ENCODE data around the gene ATP2B2.

The ATP2B2 gene

DNA sequence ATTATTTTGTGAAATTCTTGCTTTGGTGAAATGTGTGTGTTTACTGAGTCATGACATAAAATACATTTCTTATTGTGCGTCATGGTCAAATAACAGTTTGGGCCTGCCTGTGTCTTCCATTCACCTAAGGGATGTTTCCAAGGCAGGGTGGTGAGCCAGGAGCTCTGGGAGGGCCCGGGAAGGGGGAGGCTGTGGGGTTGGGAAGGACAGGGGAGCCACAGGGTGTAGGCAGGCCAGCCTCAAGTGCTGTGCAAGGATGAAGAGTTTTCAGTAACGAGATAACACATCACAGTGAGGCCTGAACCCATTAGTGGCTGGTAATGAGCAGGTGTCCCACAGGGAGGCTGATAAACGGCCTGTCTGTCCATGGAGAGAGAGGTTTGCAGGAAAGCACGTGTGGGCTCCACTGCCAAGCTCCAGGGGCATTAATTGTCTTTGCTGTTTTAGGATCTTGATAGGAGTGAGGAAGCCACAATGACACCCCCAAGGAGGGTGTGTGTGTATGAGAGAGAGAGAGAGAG, 148.9 kb downstream of the ATP2B2 start:
- no peaks in the 10 kb centered on the region for H3K27me3 Mint-ChIP-seq
- peaks cover 53% of the 10 kb centered on the region for H3K4me1 Mint-ChIP-seq
- H3K9me3 Mint-ChIP-seq: no peaks in the 10 kb centered on the region
- no peak for DNase-seq (ENCODE audit: low spot score in 2 of 2)
- H3K36me3 Mint-ChIP-seq: no peaks in the 10 kb centered on the region
- no peak overlapping the region for H3K27ac Mint-ChIP-seq
- ATAC-seq (ENCODE audit: low read depth): no peak
- no peak overlapping the region for H3K4me3 Mint-ChIP-seq

- Mint-ChIP-seq H3K4me3 (no peak overlapping the region), H3K36me3 (no peaks in the 10 kb centered on the region), H3K27me3 (no peaks in the 10 kb centered on the region), H3K27ac (peak overlapping the region; percentile 55), H3K9me3 (no peaks in the 10 kb centered on the region), H3K4me1 (peaks cover 50% of the 10 kb centered on the region)
- no peak for DNase-seq (ENCODE audit: low spot score in 2 of 2)
- ATAC-seq (ENCODE audit: low read depth): no peak
Measured at GRCh38 chr3:10354361-10355015, 150.9 kb downstream of the ATP2B2 start.

- Mint-ChIP-seq H3K36me3 (no peaks in the 10 kb centered on the region), H3K27ac (no peak overlapping the region), H3K4me3 (no peak overlapping the region), H3K9me3 (no peaks in the 10 kb centered on the region), H3K27me3 (no peaks in the 10 kb centered on the region), H3K4me1 (peaks cover 47% of the 10 kb centered on the region)
- DNase-seq (ENCODE audit: low spot score in 2 of 2): no peak
- no peak for ATAC-seq (ENCODE audit: low read depth)
Measured at GRCh38 chr3:10353661-10354360, 151.6 kb downstream of the ATP2B2 start.

GRCh38 chr3:10353160-10353559, 152.2 kb downstream of the ATP2B2 start:
- ATAC-seq (ENCODE audit: low read depth): no peak
- peaks cover 47% of the 10 kb centered on the region for H3K4me1 Mint-ChIP-seq
- H3K27me3 Mint-ChIP-seq: no peaks in the 10 kb centered on the region
- no peaks in the 10 kb centered on the region for H3K36me3 Mint-ChIP-seq
- no peaks in the 10 kb centered on the region for H3K9me3 Mint-ChIP-seq
- no peak for DNase-seq (ENCODE audit: low spot score in 2 of 2)
- H3K4me3 Mint-ChIP-seq: no peak overlapping the region
- H3K27ac Mint-ChIP-seq: no peak overlapping the region

GRCh38 chr3:10352146-10352911, 153.1 kb downstream of the ATP2B2 start:
- H3K9me3 Mint-ChIP-seq: no peaks in the 10 kb centered on the region
- ATAC-seq (ENCODE audit: low read depth) (peak; percentile 60), DNase-seq (ENCODE audit: low spot score in 2 of 2) (no peak)
- no peak overlapping the region for H3K4me3 Mint-ChIP-seq
- no peaks in the 10 kb centered on the region for H3K27me3 Mint-ChIP-seq
- H3K36me3 Mint-ChIP-seq: no peaks in the 10 kb centered on the region
- H3K4me1 Mint-ChIP-seq: peaks cover 41% of the 10 kb centered on the region
- H3K27ac Mint-ChIP-seq: no peak overlapping the region

DNA sequence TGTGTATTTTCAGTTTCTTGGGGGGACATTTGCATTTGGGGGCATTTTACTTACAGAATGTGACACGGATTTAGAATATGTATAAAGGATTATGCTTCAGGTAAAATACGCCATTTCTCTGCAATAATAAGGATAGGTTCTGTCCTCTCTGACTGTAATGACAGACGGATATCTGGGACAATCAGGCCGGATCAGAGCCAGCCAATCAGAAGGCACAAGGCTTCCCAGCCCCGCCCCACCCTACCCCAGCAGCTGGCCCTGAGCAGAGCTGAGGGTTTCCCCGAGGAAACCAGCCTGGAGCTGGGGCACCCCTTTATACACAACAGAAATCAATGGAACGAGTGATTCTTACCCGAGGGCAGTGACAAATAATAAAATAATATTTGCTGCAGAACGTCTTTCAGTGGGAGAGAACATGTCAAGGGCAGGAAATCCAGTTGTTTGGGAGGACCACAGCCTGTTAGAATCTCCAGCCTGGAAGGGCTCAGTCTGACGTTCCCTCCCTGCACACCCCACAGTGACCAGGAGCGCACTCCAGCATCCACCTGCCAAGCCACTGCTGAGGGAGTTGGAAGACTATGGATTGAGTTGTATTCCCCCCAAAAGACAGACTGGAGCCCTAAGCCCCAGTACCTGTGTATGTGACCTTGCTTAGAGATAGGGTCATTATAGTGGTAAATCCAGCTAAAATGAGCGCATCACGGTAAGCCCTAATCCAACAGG, 154.2 kb downstream of the ATP2B2 start:
- no peaks in the 10 kb centered on the region for H3K9me3 Mint-ChIP-seq
- DNase-seq (ENCODE audit: low spot score in 2 of 2) (no peak), ATAC-seq (ENCODE audit: low read depth) (no peak)
- H3K4me3 Mint-ChIP-seq: no peak overlapping the region
- H3K36me3 Mint-ChIP-seq: no peaks in the 10 kb centered on the region
- no peaks in the 10 kb centered on the region for H3K27me3 Mint-ChIP-seq
- H3K4me1 Mint-ChIP-seq: peaks cover 38% of the 10 kb centered on the region
- no peak overlapping the region for H3K27ac Mint-ChIP-seq

DNA sequence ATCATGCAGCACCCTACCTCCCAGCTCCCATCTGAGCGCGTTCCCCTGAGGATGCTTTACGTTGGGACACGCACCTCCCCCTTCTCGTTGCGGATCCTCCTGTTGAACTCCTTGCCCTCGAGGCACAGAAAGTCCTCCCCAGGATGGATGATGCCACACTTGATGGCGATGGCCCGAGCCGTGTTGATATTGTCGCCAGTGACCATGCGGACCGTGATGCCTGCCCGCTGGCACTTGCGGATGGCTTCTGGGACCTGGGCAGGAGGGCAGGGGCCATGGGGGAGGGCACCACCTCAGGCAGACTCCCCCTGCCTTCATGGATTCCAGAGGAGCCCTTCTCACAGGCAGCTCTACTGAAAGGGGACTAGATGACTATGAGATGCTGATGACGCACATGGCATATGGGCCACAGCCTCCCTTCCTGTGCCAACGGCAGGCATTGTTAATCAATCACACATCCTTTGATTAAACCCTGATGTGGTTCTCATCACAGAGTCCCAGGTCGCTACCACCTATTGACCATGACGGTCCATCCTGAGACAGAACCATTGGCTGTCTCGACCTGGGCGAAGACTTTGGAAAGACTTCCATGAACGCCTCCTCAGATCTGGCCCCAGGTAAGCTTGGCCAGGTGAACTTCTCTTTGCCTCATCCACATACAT, 154.9 kb downstream of the ATP2B2 start:
- Mint-ChIP-seq H3K27ac (no peak overlapping the region), H3K4me1 (peaks cover 38% of the 10 kb centered on the region), H3K4me3 (no peak overlapping the region), H3K9me3 (no peaks in the 10 kb centered on the region), H3K36me3 (no peaks in the 10 kb centered on the region), H3K27me3 (no peaks in the 10 kb centered on the region)
- DNase-seq (ENCODE audit: low spot score in 2 of 2) (no peak), ATAC-seq (ENCODE audit: low read depth) (no peak)

GRCh38 chr3:10349801-10350200, 155.6 kb downstream of the ATP2B2 start:
- no peak for ATAC-seq (ENCODE audit: low read depth)
- no peaks in the 10 kb centered on the region for H3K36me3 Mint-ChIP-seq
- peaks cover 38% of the 10 kb centered on the region for H3K4me1 Mint-ChIP-seq
- H3K27ac Mint-ChIP-seq: no peak overlapping the region
- H3K4me3 Mint-ChIP-seq: no peak overlapping the region
- DNase-seq (ENCODE audit: low spot score in 2 of 2): no peak
- no peaks in the 10 kb centered on the region for H3K9me3 Mint-ChIP-seq
- H3K27me3 Mint-ChIP-seq: no peaks in the 10 kb centered on the region

- peaks cover 35% of the 10 kb centered on the region for H3K4me1 Mint-ChIP-seq
- ATAC-seq (ENCODE audit: low read depth) (no peak), DNase-seq (ENCODE audit: low spot score in 2 of 2) (no peak)
- H3K9me3 Mint-ChIP-seq: no peaks in the 10 kb centered on the region
- no peak overlapping the region for H3K4me3 Mint-ChIP-seq
- H3K36me3 Mint-ChIP-seq: no peaks in the 10 kb centered on the region
- peak overlapping the region; percentile 2 for H3K27ac Mint-ChIP-seq
- H3K27me3 Mint-ChIP-seq: peaks cover 7% of the 10 kb centered on the region
Measured at GRCh38 chr3:10348404-10348721, 157.0 kb downstream of the ATP2B2 start.

GRCh38 chr3:10347648-10348403, 157.6 kb downstream of the ATP2B2 start:
- H3K4me1 Mint-ChIP-seq: peaks cover 29% of the 10 kb centered on the region
- no peak overlapping the region for H3K4me3 Mint-ChIP-seq
- peaks cover 7% of the 10 kb centered on the region for H3K27me3 Mint-ChIP-seq
- no peaks in the 10 kb centered on the region for H3K36me3 Mint-ChIP-seq
- ATAC-seq (ENCODE audit: low read depth) (no peak), DNase-seq (ENCODE audit: low spot score in 2 of 2) (no peak)
- no peaks in the 10 kb centered on the region for H3K9me3 Mint-ChIP-seq
- H3K27ac Mint-ChIP-seq: peak overlapping the region; percentile 2

- no peak overlapping the region for H3K4me3 Mint-ChIP-seq
- ATAC-seq (ENCODE audit: low read depth) (no peak), DNase-seq (ENCODE audit: low spot score in 2 of 2) (no peak)
- peaks cover 7% of the 10 kb centered on the region for H3K27me3 Mint-ChIP-seq
- H3K9me3 Mint-ChIP-seq: no peaks in the 10 kb centered on the region
- no peaks in the 10 kb centered on the region for H3K36me3 Mint-ChIP-seq
- H3K4me1 Mint-ChIP-seq: peaks cover 16% of the 10 kb centered on the region
- no peak overlapping the region for H3K27ac Mint-ChIP-seq
Measured at GRCh38 chr3:10345911-10346310, 159.5 kb downstream of the ATP2B2 start.

DNA sequence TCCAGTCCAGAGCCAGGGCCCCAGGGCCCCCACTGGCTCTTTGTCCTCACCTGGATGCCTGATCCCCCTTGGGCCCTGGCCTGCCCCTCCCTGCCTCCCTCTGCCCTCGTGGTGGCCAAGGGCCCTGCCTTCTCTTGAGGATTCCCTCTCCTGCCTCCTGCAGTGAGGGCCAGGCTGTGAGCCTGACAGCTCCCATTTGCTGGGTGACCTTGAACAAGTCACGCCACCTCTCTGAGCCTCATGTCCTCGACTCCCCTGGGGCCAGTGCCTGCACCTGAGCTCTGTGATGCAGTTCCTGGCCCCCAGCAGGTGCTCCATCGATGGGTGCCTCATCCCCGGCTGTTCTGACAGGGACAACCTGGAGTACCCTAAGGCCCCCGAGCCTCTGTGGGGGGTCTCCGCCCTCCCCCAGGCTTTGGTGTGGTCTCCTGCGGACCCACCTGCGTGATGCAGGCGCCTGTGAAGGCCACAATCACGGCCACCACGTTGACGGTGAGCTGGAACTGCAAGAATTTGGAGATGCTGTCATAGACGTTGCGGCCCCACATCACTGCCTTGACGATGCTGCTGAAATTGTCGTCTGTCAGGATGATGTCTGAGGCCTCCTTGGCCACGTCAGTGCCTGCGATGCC, 160.3 kb downstream of the ATP2B2 start:
- no peak overlapping the region for H3K27ac Mint-ChIP-seq
- no peak for DNase-seq (ENCODE audit: low spot score in 2 of 2)
- ATAC-seq (ENCODE audit: low read depth): no peak
- no peaks in the 10 kb centered on the region for H3K36me3 Mint-ChIP-seq
- H3K4me1 Mint-ChIP-seq: peaks cover 16% of the 10 kb centered on the region
- H3K27me3 Mint-ChIP-seq: peaks cover 7% of the 10 kb centered on the region
- no peak overlapping the region for H3K4me3 Mint-ChIP-seq
- H3K9me3 Mint-ChIP-seq: no peaks in the 10 kb centered on the region

Measured in memory B cell (primary cell).